AG04450 (cell line): ENCODE data around the gene CBARP. TPM values are rescaled to one million over a fixed set of nuclear protein-coding genes. Genes with fewer than 3 reads are reported as not detected.

Experiments used
- CTCF ChIA-PET: fragments of 300-600, 350-600 bp; formaldehyde crosslinking; extraction: SDS; loops from one replicate; lab custom pipeline; 2022; ENCODE audit warnings: antibody characterized with exemption, inconsistent platforms; lab: Charles Lee
- POLR2A ChIA-PET: fragments of 350-600 bp; formaldehyde crosslinking; extraction: SDS; loops from one replicate; lab custom pipeline; 2021; ENCODE audit warnings: antibody characterized with exemption, inconsistent platforms; lab: Yijun Ruan, JAX
- DNase-seq: peaks from one replicate; pipeline ENCODE4 v3.0.0-alpha.2; 2011; ENCODE audit warnings: low read depth, low spot score
- H3K27ac ChIP-seq: one replicate; pipeline ENCODE4 v1.5.1; 2012; ENCODE audit warnings: low read depth, low read length, control low read depth
- H3K27me3 ChIP-seq: one replicate; pipeline ENCODE4 v1.6.0; 2012; ENCODE audit warnings: low read length; ENCODE audit not compliant: control insufficient read depth, insufficient read depth
- H3K4me3 ChIP-seq: 2 replicates; pipeline ENCODE4 v1.5.1; 2011; ENCODE audit warnings: mild to moderate bottlenecking, low read depth, low read length, control low read depth
- H3K9me3 ChIP-seq: 2 replicates; pipeline ENCODE4 v1.5.1; 2012; ENCODE audit warnings: low read length; ENCODE audit not compliant: control insufficient read depth, insufficient read depth
- CTCF ChIP-seq: IDR thresholded peaks from 2 replicates; pipeline ENCODE4 v1.5.1; 2011; ENCODE audit warnings: low read depth, low read length, control low read depth, inconsistent platforms
- polyA plus RNA-seq: library from polyadenylated mRNA; depleted of rRNA; stranded (reverse); fragments of >200 nt; gene quantifications from 2 replicates; pipeline ENCODE4 v1.2.3, GENCODE V29; 2011

The CBARP gene
- polyA plus RNA-seq, 1 experiment: 1.1 TPM

- ChIA-PET POLR2A (interaction anchor here (0.5 kb wide), 1 partner anchor 58 kb away, joined by 13 read pairs; no protein-coding TSS in a partner anchor), CTCF (no interaction called here)
- no peak for TF ChIP-seq CTCF
- DNase-seq: no peak
- H3K27ac ChIP-seq: peak overlapping the region; percentile 39
- H3K9me3 ChIP-seq: no peaks in the 10 kb centered on the region; the same call in 1 of the 2 replicates
- H3K27me3 ChIP-seq: no peaks in the 10 kb centered on the region
- peak overlapping the region; percentile 73 for H3K4me3 ChIP-seq
Observed at GRCh38 chr19:1237027-1237659, 662 bp downstream of the CBARP start.

- CTCF ChIA-PET: no interaction called here
- POLR2A ChIA-PET: interaction anchor here (0.5 to 1.3 kb wide), 5 partner anchors 11 to 137 kb away, joined by 3 to 13 read pairs (median 5); partner anchors contain the start of gene CIRBP
- Histone ChIP-seq H3K27ac (peak overlapping the region; percentile 21), H3K4me3 (peak overlapping the region; percentile 73), H3K27me3 (no peaks in the 10 kb centered on the region), H3K9me3 (no peaks in the 10 kb centered on the region; the same call in 1 of the 2 replicates)
- no peak for DNase-seq
- no peak for TF ChIP-seq CTCF
Observed at GRCh38 chr19:1236576-1236975, 1.2 kb downstream of the CBARP start.

DNA sequence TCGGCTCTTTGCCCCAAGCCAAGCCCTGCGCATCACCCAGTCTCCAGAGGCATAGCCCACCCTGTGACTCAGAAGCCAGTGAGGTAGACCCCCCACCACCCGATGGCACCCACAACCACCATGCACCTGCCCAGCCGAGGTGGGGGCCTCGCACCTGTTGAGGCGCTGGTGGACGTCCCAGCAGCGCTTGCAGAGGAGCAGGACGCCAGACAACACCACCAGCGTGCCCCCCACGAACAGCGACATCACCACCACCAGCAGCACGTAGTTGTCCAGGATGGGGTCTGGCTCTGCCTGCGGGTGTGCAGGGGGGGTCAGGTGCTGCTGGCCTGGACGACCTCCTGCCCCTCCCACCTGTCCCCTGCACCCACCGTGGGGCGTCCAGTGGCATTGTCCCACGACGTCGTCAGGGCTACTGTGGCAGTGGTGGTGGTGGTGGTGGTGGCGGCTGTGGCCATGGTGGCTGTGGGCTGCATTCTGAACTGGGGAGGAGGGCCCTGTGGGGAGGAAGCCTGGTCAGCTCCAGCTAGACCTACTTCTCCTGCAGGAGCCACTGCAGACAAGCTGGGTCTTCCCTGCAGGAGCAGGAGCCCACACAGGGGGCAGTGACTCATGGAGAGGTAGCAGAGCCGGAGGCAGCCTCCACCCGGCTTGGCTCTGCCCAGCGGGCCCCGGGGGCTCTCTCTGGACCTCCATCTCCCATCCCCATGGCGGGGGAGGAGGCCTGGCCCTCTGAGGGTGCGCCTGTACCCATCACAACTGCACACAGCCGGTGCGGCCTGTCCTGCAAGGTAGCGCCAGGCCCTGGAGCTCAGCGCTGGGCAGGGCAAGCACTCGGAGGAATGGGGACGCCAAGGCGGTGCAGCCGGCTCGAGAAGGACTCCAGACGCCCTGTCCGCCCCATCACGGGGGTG lies 1.9 kb downstream of the CBARP start:
- ChIA-PET POLR2A (interaction anchor here (0.5 to 1.3 kb wide), 4 partner anchors 11 to 136 kb away, joined by 3 to 8 read pairs (median 4); partner anchors contain the start of gene CIRBP), CTCF (interaction anchor here (1.0 kb wide), 1 partner anchor 9 kb away, joined by 3 read pairs; no protein-coding TSS in a partner anchor)
- TF ChIP-seq CTCF: no peak
- no peak for DNase-seq
- Histone ChIP-seq H3K27me3 (no peaks in the 10 kb centered on the region), H3K4me3 (peak overlapping the region; percentile 73), H3K27ac (peak overlapping the region; percentile 21), H3K9me3 (no peaks in the 10 kb centered on the region; the same call in 1 of the 2 replicates)

DNA sequence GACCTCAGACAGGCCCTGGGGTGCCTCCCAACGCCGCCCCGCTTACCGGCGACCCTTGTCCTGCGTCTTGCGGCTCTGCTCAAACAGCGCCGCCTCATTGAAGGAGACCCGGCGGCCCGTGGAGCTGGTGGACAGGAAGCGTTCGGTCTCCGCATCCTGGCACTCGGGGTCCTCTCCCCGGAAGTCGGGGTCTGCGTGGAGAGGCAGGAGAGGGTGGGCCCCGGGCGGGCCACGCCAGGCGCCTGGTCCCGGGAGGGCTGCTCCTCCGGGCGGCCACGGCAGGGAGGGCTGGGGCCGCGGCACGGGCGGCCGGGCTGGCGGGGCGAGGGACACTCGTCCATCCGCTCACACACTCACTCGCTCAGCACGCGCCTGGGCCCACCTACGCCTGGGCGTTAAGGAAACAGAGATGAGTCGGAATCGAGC lies 2.8 kb downstream of the CBARP start:
- no peaks in the 10 kb centered on the region for H3K27me3 ChIP-seq
- no peak overlapping the region for H3K27ac ChIP-seq
- POLR2A ChIA-PET: no interaction called here
- no peak overlapping the region for H3K4me3 ChIP-seq
- H3K9me3 ChIP-seq: no peaks in the 10 kb centered on the region; the same call in 1 of the 2 replicates
- DNase-seq: no peak
- CTCF ChIA-PET: interaction anchor here (1.0 kb wide), 1 partner anchor 10 kb away, joined by 3 read pairs; no protein-coding TSS in a partner anchor
- TF ChIP-seq CTCF: no peak
